Tibial nerve (tissue), 3 donors: ENCODE data around the gene RANBP2.
"Not testable (repeated sequence)": the region's sequence is repeated elsewhere in the genome, so short reads cannot be mapped to it uniquely, and the experiment has no call there.

ENCODE experiments used
- CTCF ChIP-seq, 5 experiments: fragments of 200-600 bp in 3 of 5; fragments of 450-650 bp in 2 of 5; sonication (generic) in 3 of 5; IDR thresholded peaks; one replicate each; pipeline ENCODE4 v1.5.1; 2016 to 2019; ENCODE audit warnings: antibody characterized with exemption in 5 of 5, mild to moderate bottlenecking in 3 of 5, moderate library complexity in 2 of 5
- POLR2A ChIP-seq, 2 donors: fragments of 450-650 bp; IDR thresholded peaks; one replicate each; pipeline ENCODE4 v1.6.1; 2017; ENCODE audit warnings: antibody characterized with exemption in 2 of 2, mild to moderate bottlenecking in 2 of 2, moderate library complexity in 2 of 2

- not testable (repeated sequence) for TF ChIP-seq CTCF, POLR2A (IDR thresholded peaks at IDR 0.05)
Measured at GRCh38 chr2:108670282-108670681, 49.0 kb upstream of the RANBP2 start.
